ENCODE results near the gene MYL5.

Gene MYL5

DNA sequence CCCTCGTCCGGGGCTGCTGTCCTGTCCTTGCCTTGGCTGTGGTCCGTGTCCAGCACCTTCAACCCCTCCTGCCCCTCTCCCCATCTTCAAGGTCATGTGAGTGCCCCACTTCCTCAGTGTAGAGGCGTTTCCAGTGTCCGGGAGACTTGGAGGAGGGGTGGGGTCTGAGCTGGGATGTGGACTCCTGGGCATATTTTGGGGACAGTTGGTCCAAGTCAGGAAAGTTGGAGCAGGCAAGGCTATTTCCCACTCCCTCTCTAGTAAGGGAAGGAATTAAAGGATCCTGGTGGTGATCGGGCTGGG is 34.2 kb downstream of the MYL5 start:
- no peak for DNase-seq

DNA sequence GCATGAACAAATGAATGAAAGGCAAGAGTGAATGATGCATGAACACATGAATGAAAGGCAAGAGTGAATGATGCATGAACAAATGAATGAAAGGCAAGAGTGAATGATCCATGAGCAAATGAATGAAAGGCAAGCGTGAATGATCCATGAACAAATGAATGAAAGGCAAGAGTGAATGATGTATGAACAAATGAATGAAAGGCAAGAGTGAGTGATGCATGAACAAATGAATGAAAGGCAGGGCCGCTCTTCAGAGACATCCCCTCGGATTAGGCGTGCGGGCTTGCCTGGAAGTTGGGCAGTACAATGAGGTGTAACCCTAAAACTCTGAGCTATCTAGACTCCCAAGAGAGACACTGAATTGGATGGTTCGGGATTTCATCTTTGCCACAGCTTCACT is 35.0 kb downstream of the MYL5 start:
- no peak for DNase-seq

DNA sequence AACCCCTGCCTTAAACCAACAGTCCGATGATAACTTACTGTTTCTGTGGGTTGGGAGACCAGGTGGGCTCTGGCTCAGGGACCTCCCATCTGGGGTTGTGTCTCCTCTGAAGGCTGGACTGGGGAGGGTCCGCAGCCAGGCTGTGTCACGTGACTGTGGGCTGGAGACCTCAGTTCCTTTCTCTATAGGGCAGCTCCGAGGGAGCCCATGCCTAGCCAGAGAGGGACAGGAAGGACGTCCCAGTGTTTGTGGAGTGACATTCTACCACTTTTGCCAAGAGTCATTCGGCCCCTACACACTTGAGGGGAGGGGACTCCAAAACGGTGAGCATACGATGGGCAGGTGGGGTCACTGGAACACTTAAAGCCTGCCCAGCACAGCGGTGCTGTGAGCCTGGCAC is 35.8 kb downstream of the MYL5 start:
- no peak for DNase-seq

DNA sequence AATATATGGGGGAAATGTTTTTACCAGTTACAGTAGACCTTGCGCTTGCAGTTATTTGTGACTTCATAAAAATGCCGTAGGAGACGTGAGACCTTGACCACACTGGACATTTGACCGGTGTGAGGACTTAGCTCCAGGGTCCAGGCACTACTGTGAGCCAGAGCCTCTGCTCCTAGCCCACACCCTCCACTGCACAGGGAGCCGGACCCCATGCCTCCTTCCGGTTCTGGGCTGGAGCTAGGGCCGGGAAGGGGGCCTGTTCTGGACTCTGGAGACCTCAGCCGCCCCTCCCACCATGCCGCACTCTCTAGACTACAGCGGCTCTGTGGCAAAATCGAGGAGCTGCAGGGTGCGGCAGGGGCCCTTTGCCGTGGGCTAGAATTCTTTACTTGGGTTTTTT is 36.6 kb downstream of the MYL5 start:
- no peak for DNase-seq

DNA sequence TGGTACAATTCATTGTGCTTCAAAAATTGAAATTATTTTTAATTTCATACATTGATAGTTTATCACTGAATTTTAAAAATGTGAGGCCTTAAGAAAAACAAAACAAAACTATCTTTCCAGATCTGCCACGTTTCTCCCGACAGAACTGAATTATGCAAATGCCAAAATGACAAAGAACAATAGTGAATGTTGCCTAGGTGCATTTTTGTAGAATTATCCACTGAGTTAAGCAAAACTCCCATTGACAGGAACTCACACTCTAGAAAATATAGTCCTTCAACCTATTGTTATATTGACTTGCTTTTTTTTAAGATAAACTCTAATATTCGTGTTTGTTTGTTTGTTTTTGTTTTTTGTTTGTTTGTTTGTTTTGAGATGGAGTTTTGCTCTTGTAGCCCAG is 37.8 kb downstream of the MYL5 start:
- DNase-seq, result no peak

DNA sequence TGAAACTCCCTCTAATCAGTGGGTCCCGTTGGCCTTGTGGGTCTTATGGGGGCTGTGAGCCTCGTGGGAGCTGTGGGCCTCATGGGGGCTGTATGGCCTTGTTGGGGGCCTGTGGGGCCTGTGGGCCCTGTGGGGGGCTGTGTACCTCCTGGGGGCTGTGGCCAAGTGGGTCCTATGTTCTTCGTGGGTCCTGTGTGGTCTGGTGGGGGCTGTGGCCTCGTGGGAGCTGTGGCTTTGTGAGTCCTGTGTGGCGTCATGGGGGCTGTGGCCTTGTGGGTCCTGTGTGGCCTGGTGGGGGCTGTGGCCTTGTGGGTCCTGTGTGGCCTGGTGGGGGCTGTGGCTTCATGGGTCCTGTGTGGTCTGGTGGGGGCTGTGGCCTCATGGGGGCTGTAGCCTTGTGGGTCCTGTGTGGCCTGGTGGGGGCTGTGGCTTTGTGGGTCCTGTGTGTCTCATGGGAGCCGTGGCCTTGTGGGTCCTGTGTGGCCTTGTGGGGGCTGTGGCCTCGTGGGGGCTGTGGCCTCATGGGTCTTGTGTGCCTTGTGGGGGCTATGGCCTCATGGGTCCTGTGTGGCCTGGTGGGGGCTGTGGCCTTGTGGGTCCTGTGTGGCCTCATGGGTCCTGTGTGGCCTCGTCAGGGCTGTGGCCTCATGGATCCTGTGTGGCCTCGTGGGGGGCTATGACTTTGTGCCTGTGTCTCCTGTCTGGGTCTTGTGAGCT is 38.7 kb downstream of the MYL5 start:
- DNase-seq, result no peak

DNA sequence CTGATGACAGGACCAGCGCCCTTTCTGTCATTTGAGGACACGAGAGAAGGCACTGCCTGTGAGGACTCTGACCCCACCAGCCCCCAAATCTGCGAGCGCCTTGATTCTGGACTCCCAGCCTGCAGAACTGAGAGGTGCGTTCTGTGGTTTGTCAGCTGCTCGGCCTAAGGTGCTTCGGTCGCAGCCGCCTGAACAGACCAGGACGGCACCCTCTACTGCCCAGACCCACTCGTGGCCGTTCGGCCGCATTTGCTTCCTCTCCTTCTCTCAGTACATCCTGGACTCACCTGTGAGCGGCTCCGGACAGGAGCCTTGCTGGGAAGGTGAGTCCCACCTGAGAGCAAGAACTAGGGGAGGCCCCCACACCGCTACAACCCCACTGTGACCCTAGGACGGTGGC is 39.7 kb downstream of the MYL5 start:
- DNase-seq, result no peak

DNA sequence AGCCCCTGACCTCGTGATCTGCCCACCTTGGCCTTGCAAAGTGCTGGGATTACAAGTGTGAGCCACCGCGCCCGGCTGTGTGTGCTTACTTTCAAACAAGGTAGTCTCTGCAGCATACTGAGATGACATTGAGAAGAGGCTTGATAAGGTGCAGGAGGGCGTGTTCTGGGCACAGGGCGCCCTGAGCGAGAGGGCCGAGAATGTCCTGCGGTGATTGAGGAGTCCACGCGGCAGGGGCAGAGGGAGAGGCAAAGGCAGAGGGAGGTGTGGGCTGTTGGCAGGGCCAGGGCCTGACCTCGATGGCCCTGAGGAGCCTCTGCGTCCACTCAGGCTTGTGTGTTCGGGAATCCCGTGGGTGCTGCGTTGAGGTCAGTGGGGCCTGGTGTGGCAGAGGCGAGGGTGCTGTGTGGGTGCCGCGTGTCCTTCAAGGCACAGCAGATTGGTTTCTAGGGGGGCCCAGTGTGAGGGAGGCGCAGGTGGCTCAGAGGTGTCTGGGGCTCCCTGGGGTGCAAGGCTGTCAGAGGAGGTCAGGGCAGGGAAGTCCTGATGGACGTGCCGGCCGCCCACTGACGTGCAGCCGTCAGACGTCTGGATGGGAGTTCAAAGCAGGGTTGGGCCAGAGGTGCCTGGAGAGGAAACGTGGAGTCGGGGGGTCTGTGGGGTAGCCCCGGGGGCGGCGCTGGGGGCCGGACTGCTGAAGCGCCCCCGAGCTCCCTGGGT is 43.4 kb downstream of the MYL5 start:
- no peak for DNase-seq

DNA sequence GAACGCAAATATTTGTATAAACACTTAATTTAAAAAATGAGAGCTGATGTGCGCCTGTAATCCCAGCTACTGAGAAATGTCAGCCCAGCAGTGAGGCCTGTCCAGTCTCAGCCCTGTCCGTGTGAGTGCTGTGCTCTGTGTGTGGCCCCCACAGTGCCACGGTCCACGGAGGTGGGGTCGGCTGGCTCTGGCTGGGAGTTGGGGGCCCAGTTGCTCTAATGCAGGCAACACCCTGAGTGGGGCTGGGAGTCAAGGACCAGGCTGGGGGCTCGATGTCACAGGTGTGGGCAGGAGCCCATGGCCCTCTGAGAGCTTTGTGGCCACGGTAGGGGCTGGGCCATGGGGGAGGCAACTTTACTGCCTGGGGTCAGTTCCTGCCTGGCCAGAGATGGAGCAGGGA is 44.1 kb downstream of the MYL5 start:
- no peak for DNase-seq

DNA sequence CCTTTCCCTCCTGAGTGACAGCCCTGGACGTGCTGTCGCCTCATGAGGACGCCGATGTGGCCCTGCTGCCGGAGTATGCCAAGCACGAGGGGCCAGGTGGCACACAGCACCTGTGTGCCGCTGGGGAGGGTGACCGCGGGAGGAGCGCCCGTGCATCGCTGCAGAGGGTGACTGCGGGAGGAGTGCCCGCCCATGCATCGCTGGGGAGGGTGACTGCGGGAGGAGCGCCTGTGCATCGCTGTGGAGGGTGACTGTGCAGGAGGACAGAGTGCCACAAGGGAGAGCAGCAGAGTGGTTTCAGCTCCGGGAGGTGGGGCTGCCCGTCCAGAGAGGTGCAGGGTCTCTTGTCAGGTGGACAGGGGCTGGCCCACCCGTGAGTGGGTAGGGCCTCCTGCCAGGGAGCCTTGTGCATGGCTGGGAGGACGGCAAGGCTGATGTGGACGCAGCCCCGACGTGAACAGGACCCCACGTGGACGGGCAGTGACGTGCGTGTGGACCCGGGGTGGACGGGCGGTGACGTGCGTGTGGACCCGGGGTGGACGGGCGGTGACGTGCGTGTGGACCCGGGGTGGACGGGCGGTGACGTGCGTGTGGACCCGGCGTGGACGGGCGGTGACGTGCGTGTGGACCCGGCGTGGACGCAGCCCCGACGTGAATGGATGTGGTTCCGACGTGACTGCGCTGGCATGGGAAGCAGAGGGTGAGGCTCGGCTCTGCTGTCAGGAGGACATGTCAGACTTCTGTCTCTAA is 45.9 kb downstream of the MYL5 start:
- no peak for DNase-seq

DNA sequence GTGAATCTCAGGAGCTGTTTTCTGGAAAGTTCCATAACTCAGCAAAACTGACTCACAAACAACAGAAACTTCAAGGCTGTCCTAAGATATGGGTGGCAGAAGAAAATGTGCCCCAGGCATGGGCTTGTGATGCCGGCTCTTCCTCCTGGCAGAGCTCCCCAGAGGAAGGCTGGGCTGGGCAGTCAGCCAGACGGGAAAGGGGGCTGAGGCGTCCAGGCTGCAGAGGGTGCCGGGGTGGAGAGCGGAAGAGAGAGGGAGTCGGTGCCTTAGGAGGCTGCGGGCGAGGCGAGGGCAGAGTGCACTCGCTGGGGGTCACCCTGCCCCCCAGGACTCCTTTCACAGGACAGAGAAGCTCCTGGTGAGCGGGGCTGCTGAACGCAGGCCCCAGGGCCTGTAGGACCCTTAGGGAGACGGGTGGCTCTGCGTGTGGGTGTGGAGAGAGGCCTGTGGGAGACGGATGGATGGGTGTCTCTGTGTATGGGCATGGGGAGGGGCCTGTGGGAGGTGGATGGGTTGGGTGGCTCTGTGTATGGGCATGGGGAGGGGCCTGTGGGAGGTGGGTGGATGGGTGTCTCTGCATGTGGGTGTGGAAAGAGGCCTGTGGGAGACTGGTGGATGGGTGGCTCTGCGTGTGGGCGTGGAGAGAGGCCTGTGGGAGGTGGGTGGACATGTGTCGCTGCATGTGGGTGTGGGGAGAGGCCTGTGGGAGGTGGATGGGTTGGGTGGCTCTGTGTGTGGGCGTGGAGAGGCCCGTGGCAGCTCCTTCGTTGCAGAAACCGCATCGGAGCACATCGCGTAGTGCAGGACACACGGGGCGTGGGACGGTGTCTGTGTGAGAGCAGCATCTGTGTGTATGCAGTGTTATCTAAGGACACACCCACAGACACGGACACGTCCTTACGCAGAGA is 47.2 kb downstream of the MYL5 start:
- no peak for DNase-seq

DNA sequence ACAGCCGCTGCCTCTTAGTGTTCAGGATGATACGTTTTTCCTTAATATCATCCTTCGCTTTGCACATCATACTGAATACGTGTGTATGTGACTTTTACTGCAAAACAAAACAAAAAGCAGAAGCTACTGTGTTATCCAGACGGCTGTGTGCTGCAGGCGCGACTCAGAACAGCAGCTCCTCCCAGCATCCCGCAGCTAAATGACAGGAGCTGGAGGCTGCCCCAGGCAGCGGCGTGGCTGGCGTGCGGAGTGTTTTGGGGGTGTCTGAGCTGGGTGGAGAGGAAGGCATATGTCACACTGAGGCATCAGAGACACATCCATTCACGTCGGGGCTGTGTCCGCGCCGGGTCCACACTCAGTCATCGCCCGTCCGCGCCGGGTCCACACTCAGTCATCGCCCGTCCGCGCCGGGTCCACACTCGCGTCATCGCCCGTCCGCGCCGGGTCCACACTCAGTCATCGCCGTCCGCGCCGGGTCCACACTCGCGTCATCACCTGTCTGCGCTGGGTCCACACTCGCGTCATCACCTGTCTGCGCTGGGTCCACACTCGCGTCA is 47.9 kb downstream of the MYL5 start:
- no peak for DNase-seq

DNA sequence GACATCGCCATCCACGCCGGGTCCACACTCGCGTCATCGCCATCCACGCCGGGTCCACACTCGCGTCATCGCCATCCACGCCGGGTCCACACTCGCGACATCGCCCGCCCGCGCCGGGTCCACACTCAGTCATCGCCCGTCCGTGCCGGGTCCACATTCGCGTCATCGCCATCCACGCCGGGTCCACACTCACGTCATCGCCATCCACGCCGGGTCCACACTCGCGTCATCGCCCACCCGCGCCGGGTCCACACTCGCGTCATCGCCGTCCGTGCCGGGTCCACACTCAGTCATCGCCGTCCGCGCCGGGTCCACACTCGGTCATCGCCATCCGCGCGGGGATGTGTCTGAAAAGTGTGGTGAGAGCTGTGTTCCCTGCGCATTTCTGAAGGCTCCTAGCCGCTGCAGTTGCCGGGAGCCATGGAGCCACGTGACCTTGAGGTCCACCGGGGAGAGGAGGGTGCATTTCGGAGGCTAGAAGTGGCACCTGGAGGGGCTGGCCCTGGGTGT is 48.6 kb downstream of the MYL5 start:
- DNase-seq, result no peak

DNA sequence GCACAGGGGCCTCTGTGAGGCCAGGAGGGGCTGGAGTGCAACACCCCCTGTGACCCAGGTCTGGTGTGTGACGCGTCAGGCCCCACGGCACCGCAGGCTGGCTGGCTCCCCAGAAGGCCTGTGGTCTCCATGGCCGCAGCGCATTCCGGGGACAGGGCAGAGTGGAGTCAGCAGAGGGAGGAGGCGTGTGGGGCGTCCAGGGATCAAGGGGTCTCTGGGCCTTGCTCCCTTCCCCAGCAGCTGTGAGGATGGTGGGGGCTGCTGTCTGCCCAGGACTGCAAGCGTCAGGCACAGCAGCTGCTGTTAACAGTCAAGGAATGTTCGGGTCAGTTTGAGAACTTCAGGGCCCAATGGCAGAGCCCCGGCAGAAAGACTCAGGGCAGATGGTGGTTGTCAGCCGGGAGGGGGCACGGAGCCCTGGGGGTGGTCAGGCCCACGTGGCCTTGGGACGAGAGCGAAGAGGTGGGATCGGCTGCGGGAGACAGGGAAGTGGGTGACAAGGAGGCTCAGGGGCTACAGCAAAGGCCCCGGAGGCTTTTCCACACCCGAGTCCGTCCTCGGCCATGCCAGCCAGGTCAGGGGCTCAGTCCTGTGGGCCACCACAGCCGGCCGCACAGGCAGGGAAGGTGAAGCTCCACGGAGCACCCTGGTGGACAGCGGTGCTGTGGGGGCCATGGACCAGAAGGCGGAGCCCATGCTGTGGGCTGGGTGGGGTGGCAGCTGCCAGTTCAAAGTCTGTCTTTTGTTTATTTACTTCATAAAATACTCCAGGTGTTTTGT is 49.6 kb downstream of the MYL5 start:
- no peak for DNase-seq

DNA sequence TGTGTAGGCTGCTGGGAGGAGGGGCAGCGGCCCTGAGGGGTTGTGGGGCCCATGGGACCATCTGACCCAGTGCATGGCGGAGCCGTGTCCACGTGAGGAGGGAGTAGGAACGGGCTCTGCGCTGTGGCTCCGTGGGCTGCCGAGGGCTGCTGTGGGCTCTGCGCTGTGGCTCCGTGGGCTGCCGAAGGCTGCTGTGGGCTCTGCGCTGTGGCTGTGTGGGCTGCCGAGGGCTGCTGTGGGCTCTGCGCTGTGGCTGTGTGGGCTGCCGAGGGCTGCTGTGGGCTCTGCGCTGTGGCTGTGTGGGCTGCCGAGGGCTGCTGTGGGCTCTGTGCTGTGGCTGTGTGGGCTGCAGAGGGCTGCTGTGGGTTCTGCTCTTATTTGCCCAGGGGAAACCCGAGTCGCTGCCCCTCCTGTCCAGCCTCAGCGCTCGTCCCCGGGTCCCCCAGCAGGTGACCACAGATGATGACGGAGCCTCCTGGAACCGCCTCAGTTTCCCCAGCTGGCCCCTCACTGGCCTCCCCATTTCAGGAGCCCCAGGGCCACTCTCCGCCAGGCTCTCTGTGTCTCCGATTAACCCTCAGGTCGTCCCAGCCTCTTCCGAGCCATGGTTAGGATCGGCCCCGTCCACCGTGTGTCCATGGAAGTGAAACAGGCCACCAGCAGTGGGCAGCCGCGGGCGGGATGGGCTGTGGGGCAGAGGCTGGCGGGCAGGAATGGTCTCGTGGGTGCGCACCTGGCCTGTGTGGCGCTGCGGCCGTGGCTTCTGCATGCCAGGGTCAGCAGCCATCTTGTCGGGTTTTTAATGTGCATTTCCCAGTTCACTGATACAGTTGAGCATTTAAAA is 51.3 kb downstream of the MYL5 start:
- DNase-seq, result no peak

DNA sequence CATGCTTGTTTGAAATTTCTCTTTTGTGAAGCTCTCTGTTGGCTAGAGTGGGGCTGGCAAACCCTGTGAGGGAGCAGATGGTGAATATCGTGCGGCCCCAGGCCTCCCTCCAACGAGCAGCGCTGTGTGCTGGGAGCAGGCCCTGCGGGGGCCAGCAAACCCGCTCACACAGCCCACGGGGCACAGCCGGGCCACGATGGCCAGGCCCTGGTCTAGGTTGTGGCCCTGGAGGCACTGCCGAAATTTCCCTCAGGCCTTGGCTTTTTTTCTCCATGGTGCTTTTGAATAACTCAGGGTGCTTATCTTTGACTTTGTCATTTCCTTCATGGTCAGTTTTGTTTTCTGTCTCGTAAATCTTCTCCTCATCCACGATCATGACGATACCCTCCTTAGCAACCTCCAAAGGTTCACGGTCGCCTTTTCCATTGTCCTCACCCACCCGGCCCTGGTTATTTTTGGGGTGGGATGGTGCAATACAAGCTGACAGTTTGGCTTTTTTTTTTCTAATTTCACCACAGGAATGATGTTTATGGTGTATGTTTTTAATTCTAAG is 52.0 kb downstream of the MYL5 start:
- no peak for DNase-seq

DNA sequence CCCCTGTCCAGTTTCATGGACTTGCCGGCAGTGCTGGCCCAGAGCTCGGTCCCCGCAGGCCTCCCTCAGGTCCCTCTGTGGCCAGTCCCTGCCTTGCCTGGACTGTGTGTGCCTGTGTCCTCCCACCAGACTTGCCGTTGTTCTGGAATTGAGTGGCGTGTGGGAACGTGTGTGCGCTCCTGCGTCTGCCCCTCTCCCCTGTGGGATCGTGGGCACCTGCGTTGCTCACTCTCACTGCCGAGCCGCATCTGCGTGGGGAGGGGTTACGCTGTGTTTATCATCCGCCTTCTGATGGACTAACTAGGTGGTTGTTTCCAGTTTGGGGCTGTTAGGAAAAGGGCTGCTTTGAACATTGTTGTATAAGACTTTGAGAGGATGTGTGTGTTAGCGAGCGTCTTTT is 52.5 kb downstream of the MYL5 start:
- no peak for DNase-seq

DNA sequence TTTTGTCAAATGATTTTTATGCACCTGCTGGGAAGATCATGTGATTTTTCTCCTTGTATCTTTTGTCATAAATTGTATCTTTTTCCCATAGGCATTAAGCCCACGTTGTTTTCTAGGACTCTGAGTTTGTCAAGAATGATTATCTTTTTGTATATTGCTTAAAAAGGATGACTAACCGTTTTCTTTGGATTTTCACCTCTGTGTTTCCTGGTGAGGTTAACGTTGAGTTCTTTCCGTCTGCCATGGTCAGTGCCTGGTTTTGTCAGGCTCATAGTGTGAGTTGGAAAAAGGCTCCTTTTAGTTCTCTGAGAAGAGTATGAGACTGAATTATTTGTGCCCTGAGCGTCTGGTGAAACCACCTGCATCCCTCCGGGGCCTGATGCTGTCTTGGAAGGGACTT is 53.2 kb downstream of the MYL5 start:
- DNase-seq, result no peak

DNA sequence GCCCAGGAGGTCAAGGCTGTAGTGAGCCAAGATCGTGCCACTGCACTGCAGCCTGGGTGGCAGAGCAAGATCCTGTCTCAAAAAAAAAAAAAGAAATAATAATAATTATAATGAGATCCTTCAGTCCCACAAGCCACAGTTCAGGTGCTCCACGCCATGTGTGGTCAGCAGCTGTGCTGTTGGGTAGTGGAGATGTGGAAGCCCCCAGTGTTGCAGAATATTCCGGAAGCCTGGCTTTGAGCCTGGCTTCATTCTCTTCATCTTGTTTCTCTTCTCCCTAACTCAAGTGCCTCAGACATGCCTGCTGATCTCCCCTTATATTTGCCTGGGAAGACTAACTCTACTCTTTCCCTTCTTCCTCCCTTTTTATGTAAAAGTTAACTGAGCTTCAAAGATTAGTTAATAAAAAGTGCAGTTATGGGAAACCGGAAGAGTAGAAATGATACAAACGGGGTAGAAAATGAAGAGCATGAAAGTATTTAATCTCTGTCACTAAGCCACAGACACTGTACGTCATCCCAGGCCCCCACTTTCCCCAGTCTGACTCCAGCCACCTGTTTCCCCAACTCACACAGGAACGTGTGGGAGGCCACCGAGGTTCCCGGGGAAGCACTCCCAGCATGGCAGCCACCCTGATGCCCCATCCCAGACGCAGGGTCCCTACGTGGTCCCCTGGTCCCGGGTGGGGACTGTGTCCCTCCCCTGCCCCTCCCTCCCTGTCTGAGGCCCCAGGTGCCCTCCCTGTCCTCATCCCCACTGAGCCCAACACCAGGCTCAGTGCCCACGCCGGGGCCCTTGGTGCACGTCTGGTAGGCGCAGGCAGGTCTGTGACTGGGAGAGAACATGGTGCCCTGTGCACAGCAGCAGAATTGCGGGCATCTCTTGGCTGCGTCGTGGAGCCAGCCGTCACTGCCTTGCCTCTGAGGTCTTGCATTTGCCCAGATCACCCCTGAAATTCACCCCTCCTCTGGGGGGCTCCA is 55.3 kb downstream of the MYL5 start:
- DNase-seq, result no peak

Data from COR-L47 (cell line).